NCI-H2196 treated with DMSO at 0.1 percent for 48 hours (cell line): ENCODE measurements around the gene MCF2L2.

Experiments
- DNase-seq: peaks from one replicate; lab custom pipeline; 2025; ENCODE audit not compliant: unreplicated experiment; lab: John Stamatoyannopoulos, UW

Gene MCF2L2

DNA sequence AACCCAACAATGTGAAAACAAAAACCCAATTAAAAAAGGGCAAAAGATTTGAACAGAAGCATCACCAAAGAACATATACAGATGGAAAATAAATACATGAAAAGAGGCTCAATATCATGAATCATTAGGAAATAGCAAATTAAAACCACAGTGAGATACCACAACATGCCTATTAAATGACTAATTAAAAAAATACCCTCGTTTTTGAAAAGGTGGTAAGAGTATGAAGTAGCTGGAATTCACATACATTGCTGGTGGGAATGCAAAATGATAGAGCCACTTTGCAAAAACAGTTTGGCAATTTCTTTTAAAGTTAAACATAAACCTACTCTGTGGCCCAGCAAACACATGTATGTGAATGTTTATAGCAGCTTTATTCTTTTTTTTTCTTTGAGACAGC is 99.6 kb downstream of the MCF2L2 start:
- no peak for DNase-seq

DNA sequence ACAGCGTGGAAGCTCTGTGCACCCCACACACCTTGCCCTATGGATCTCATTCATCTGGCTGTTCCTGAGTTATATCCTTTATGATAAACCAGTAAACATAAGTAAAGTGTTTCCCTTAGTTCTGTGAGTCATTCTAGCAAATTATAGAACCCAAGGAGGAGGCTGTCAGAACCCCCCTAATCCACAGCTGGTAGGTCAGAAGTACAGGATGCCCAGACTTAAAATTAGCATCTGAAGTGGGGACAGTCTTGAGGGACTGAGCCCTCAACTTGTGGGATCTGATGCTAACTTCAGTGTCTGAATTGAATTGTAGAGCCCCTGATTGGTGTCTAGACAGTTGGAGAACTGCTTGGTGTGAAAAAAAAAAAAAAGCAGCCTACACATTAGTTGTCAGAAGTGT is 100.3 kb downstream of the MCF2L2 start:
- no peak for DNase-seq

DNA sequence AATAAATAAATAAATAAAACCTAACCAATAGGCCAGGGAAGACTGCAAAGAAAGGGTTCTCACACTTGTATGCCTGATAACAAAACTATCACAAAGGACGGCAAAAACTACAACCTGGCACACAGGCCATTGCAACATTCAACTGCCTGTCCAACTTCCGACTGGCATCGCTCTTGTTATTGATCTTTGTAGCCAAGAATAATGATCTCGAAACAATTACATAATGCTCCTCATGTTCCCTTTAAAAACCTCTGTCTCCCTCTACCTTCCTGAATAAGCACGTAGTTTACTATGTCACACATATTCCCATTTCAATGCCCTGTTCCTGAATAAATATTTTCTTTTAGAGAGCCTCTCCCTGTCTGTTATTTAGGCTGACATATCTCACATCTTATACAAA is 101.1 kb downstream of the MCF2L2 start:
- DNase-seq, result no peak

DNA sequence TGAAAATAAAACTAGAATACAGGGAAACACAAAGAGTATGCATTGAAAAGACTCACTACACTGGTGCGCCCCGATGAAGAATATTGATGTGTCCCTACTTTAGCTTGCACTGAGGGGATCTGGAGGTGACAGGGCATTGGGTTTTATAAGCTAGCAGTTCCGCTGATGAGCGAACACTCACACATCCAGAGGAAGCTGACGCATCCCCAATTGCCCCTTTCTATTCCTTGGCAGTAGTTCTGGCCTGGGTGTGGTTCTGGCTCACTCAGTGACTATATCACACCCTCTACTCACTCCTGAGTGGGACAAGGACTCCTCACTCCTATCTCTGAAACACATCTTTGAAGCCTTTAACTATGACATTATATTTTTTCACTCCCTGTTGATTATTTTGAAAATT is 104.3 kb downstream of the MCF2L2 start:
- DNase-seq, result no peak

DNA sequence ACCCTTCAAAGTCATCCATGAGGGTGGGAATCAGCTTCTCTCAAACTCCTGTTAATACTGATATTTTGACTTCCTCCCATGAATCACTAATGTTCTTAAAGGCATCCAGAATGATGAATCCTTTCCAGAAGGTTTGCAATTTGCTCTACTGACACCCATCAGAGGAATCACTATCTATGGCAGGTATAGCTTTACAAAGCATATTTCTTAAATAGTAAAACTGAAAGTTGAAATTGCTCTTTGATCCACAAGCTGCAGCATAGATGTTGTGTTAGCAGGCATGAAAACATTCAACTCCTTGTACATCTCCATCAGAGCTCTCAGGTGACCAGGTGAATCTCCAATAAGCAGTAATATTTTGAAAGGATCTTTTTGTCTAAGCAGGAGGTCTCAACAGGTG is 109.0 kb downstream of the MCF2L2 start:
- DNase-seq, result no peak

DNA sequence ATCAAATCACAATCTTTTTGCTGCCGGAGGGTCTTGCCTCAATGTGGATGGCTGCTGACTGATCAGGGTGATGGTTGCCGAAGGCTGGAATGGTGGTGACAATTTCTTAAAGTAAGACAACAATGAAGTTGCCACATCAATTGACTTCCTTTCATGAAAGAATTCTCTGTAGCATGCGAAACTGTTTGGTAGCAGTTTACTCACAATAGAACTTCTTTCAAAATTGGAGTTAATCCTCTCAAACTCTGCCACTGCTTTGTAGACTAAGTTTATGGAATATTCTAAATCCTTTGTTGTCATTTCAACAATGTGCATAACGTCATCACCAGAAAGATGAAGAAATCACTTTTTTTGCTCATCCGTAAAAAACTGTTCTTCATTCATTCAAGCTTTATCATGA is 109.5 kb downstream of the MCF2L2 start:
- DNase-seq, result no peak

GRCh38 chr3:183317886-183318865 is 110.2 kb downstream of the MCF2L2 start:
- no peak for DNase-seq

DNA sequence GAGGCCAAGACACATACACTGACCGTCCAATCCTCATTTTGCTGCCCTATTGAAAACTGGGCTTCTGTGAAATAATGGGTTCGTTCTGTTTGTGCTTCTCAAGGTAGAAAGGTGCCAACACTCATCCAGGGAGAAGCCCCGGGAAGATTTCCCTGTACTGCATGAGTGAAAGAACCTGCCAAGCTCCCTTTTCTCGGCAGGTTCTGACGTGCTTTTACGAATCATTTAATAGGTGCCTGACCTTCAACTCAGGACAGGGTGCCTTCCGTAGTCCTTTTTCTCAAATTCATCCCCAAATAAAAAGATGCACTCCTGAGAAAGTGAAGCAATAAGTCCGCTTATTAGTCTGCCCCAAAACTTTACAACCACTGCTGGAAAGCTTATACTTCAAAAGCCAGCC is 111.1 kb downstream of the MCF2L2 start:
- DNase-seq, result no peak

- DNase-seq, result no peak
These were observed 112.7 kb downstream of the MCF2L2 start for GRCh38 chr3:183315739-183316138.

DNA sequence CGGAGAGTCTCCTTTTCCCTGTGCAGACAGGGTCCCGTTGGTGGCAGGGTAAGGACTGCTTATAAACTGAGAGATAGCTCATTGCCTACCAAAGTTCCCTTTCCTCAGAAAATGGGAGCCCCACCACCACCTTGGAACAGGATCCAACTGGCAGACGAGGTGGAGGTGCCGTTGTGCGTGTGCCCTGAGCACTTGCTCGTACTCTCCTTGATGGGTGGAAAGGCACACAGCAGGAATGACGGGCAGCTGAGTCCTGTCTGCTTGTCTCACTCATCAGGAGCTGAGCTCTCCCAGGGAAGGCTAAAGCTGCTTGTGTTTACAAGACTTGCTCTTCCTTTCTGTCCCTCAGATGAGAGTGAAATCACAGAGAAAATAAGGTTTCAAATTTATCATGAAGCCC is 114.7 kb downstream of the MCF2L2 start:
- no peak for DNase-seq

DNA sequence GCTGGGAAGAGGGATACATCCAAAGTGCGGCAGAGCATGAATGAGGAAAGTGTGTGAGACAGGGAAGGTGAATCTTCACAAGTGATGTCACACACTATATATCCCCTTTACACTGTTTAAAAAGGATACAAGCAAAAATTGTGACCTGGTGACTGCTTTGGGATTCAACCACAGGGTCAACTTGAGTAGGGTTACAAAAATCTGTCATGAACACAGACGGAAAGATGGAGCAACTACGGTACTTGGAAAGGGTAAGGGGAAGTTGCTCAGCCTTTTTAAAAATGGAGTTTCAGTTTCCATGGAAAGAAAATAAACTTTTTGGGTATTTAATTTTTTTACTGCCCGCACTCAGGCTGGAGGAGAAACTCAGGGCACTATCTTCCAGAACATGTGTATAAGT is 115.1 kb downstream of the MCF2L2 start:
- DNase-seq, result no peak

DNA sequence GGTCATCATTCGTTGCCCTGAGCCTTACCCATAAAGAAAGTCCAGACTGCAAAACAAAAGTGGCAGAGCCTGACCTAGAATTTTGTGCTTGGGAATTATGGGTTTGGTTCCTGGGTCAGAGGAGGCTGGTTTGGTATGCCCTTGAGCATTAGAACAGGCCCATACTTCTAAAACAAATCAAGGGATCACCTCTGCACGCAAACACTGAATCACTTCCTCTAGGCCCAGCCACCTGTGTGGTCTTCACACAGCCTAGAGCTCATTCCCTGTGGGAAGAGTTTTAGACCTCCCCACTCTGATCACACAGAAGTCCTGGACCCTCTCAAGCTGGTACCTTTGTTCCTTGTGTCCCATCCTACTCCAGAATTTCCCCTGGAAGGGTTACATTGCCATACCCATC is 116.0 kb downstream of the MCF2L2 start:
- DNase-seq, result no peak

GRCh38 chr3:183310936-183311335 is 117.5 kb downstream of the MCF2L2 start:
- DNase-seq, result no peak

GRCh38 chr3:183309276-183309675 is 119.1 kb downstream of the MCF2L2 start:
- DNase-seq, result no peak

DNA sequence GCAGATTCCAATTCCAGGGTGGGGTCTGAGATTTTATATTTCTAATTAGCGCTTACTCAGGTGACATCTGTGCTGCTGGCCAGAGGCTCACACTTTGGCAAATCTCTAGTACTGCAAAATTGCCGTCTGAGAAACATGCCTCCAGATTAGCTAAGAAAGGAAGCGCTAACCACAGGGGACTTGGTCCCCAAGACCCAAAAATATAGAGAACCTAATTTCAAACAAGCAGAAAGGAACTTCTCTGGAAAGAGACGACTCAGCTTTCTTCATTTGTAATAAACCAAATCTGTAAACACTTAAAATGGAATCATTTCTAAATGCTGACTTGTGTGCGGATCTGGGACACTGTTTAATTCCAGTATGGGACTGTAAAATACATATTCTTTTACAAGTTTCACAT is 119.7 kb downstream of the MCF2L2 start:
- DNase-seq, result no peak

GRCh38 chr3:183307749-183308148 is 120.7 kb downstream of the MCF2L2 start:
- DNase-seq, result no peak

DNA sequence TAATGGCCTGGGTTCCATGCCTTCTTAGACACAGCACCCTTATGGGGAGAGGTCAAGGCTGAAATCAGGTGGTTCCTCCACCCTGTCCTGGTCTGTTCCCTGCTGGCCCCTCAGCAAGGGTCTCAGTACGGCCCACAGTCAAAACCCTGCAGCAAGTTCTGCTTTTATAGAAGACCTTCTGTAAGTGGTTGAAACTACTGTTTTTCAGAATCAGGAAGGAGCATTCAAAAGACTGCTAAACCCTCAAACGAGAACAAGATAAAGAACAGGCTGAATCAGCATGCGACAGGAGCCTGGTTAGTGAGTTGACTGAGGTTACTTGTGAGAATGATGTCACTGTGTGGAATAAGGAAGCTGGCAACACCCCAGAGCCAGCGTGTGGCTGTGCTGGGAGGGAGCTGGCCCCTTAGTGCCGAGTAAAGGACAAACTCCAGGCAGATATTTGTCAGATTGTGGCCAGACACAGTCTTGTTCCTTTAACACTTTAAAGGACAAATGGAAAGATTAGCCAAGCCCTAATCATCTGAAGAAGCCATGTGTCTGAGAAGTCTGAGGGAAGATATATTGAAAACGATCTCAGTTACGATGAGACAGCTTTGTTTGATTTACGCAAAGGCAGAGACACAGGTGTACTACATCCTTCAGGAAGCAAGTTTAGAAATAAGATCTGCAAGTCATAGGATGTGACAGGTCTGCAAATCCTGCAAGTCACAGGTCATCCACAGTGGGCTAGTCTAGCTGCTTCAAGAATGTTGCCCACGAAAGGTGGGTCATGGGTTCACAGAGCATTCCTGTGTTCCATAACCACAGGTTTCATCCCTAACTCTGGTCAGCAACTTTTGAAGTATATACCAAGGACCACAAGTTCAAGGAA is 121.4 kb downstream of the MCF2L2 start:
- DNase-seq, result peak; percentile 85

DNA sequence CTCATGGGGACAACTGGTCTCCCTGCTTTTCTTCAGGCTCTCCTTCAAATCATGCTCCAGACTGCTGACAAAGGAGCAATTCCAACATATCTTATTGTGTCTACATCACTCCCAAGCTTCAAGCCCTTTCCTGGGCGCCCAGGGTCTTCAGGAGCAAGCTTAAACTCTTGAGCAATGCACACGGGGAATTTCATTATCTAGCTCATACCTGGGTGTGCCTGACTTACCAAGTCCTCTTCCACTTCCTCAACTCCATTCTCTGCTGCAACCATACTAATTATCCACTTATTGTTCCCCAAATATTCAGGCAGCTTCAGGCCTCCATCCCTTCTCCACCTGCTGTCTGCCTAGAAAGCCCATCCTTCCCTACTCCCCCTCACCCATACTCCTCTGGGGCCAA is 124.7 kb downstream of the MCF2L2 start:
- no peak for DNase-seq

- no peak for DNase-seq
These were observed 126.4 kb downstream of the MCF2L2 start for GRCh38 chr3:183301937-183302580.

- no peak for DNase-seq
These were observed 127.3 kb downstream of the MCF2L2 start for GRCh38 chr3:183300996-183301562.

DNA sequence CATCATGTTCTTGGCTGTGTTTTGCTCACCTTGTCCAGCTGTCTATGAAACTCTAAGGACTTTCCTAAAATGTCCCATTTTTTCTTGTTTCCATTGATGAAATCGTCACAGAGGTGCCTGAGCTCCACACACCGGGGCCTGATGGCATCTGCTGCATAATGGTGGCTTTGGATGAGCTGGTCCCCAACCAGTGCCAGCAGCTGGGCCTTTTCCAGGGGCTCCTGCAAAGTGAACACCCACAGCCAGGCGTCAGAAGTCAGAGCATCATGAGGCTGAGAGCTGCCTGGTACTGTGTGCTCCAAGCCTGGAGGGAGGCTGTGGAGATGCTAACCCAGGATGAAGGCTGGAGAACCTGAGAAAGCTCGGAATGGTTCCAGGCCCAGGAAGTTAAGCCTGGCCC is 128.4 kb downstream of the MCF2L2 start:
- no peak for DNase-seq
